ENCODE results near the gene ADSS1.

The ADSS1 gene

GRCh38 chr14:104751539-104752422 is 27.8 kb downstream of the ADSS1 start:
- no peak for DNase-seq

GRCh38 chr14:104752423-104752734 is 28.4 kb downstream of the ADSS1 start:
- no peak for DNase-seq

GRCh38 chr14:104752735-104753527 is 28.9 kb downstream of the ADSS1 start, which contains the start of gene SIVA1:
Gene SIVA1, plus strand, starts transcription at chr14:104753147. Its CDS starts 55 bp downstream, at chr14:104753202.
- DNase-seq: peak; percentile 100

- no peak for DNase-seq
Observed at GRCh38 chr14:104753528-104754212, 29.6 kb downstream of the ADSS1 start.

GRCh38 chr14:104754213-104754851 is 30.3 kb downstream of the ADSS1 start:
- no peak for DNase-seq

- DNase-seq: no peak
Observed at GRCh38 chr14:104755621-104756020, 31.6 kb downstream of the ADSS1 start.

- DNase-seq: no peak
Observed at GRCh38 chr14:104756477-104757237, 32.6 kb downstream of the ADSS1 start.

- DNase-seq: no peak
Observed at GRCh38 chr14:104757238-104757585, 33.2 kb downstream of the ADSS1 start.

GRCh38 chr14:104757681-104758392 is 33.8 kb downstream of the ADSS1 start:
- no peak for DNase-seq

- peak; percentile 53 for DNase-seq
Observed at GRCh38 chr14:104758981-104759969, 35.2 kb downstream of the ADSS1 start.

GRCh38 chr14:104765517-104765916 is 41.5 kb downstream of the ADSS1 start:
- no peak for DNase-seq

- DNase-seq: no peak
Observed at GRCh38 chr14:104766256-104766862, 42.3 kb downstream of the ADSS1 start.

- DNase-seq: no peak
Observed at GRCh38 chr14:104766863-104767633, 43.0 kb downstream of the ADSS1 start.

GRCh38 chr14:104767634-104767918 is 43.5 kb downstream of the ADSS1 start:
- DNase-seq: no peak

GRCh38 chr14:104768437-104769323 is 44.7 kb downstream of the ADSS1 start:
- DNase-seq: peak; percentile 79

GRCh38 chr14:104769324-104770071 is 45.5 kb downstream of the ADSS1 start:
- no peak for DNase-seq

GRCh38 chr14:104770072-104770579 is 46.1 kb downstream of the ADSS1 start:
- DNase-seq: no peak

All from NCI-H345 (cell line).